ENCODE results near the gene FOXO3.

- TF ChIP-seq EZH2 (IDR thresholded peaks at IDR 0.05) (no peak), POLR2AphosphoS5 (IDR thresholded peaks at IDR 0.05; ENCODE audit: borderline replicate concordance, low read depth, low read length) (no peak), FOXP2 (optimal IDR thresholded peaks at IDR 0.05; ENCODE audit: control extremely low read depth, extremely low read length, insufficient read depth) (no peak)
Observed at GRCh38 chr6:108720827-108721226, 160.1 kb downstream of the FOXO3 start.
